Effector memory CD4-positive, alpha-beta T cell (primary cell): Measurements from ENCODE around the gene RMDN2.
A peak's percentile ranks its signal among the peaks of the same experiment; 100 is the strongest.

Source experiments
- DNase-seq, 3 donors: peaks; one replicate each; pipeline ENCODE4 v3.0.0-alpha.2; 2020
- H3K27ac ChIP-seq: 2 replicates; pipeline ENCODE4 v1.7.0; 2013; ENCODE audit warnings: mild to moderate bottlenecking, low read length, moderate library complexity; ENCODE audit not compliant: insufficient read depth, poor library complexity, severe bottlenecking
- H3K27me3 ChIP-seq: replicated peaks from 2 replicates; pipeline ENCODE4 v1.7.0; 2013; ENCODE audit warnings: mild to moderate bottlenecking, low read length; ENCODE audit not compliant: insufficient read depth, control insufficient read depth, poor library complexity, severe bottlenecking
- H3K36me3 ChIP-seq: 2 replicates; pipeline ENCODE4 v1.7.0; 2013; ENCODE audit warnings: mild to moderate bottlenecking, low read length, moderate library complexity; ENCODE audit not compliant: control insufficient read depth, insufficient read depth
- H3K4me1 ChIP-seq: 2 replicates; pipeline ENCODE4 v1.7.0; 2013; ENCODE audit warnings: low read length, mild to moderate bottlenecking; ENCODE audit not compliant: control insufficient read depth, insufficient read depth, poor library complexity, severe bottlenecking
- H3K4me3 ChIP-seq: 2 replicates; pipeline ENCODE4 v1.7.0; 2013; ENCODE audit warnings: low read length, low read depth, mild to moderate bottlenecking; ENCODE audit not compliant: insufficient read depth, poor library complexity, severe bottlenecking
- H3K9me3 ChIP-seq: 2 replicates; pipeline ENCODE4 v1.7.0; 2013; ENCODE audit warnings: mild to moderate bottlenecking, low read length, moderate library complexity; ENCODE audit not compliant: control insufficient read depth

The RMDN2 gene

DNA sequence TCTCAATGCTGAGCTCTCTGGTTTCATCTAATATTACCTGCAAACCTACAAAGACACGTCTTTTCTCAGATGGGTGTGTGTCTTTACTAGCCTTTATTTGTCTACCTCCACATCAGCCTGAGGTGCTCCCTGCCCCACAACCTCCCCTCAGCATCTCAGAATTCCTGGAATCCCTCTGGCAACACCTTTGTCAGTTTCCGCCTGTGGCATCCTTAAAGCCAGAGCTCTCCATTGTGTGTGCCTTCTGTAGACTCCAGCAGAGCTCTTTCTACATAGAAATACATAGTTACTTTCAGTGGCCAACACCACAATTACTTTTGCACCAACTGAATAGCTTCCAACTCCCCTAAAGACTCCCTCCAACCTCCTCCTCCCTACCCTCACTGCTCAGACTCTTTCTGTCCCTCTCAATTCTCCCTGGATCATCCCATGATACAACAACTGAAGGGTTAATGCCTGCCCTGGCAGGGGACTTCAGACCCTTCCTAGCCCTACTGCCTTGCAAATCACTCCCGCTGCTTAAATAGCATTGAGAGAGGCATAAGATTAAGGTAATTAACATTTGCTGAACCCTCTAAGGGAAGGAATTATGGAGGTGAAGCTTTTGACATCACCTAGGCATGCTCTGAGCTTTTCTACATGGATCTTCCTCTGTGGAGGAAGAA, 39.6 kb upstream of the RMDN2 start:
- Histone ChIP-seq H3K27ac (no peak overlapping the region), H3K4me1 (no peaks in the 10 kb centered on the region), H3K4me3 (no peak overlapping the region)

DNA sequence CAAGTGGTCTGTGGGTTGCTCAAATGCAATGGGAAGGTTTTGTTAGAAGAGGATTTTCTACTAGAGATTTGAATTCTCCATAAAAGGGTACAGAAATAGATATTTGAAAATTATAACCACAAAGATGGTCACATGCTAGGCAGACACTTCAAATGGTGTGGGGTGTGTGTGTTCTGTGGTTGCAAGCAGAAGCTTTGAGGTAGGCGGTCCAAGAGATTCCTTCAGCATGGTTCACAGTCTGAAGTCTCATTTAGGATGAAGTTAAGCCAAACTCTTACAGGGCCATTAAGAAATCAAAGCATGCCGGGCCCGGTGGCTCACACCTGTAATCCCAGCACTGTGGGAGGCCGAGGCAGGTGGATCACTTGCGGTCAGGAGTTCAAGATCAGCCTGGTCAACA, 38.3 kb upstream of the RMDN2 start:
- H3K4me1 ChIP-seq, result peaks cover 9% of the 10 kb centered on the region
- no peaks in the 10 kb centered on the region for H3K27me3 ChIP-seq
- no peaks in the 10 kb centered on the region for H3K36me3 ChIP-seq
- H3K9me3 ChIP-seq, result no peaks in the 10 kb centered on the region
- H3K27ac ChIP-seq, result no peak overlapping the region
- DNase-seq, result no peak
- no peak overlapping the region for H3K4me3 ChIP-seq

More for the DNA sequence above, 39.6 kb upstream of the RMDN2 start:
- Histone ChIP-seq H3K9me3 (no peaks in the 10 kb centered on the region), H3K36me3 (no peaks in the 10 kb centered on the region), H3K27me3 (no peaks in the 10 kb centered on the region)
- DNase-seq, result no peak

GRCh38 chr2:37887286-37887685, 37.8 kb upstream of the RMDN2 start:
- peaks cover 15% of the 10 kb centered on the region for H3K4me1 ChIP-seq
- no peaks in the 10 kb centered on the region for H3K36me3 ChIP-seq
- no peak for DNase-seq
- no peaks in the 10 kb centered on the region for H3K9me3 ChIP-seq
- H3K4me3 ChIP-seq, result no peak overlapping the region
- H3K27me3 ChIP-seq, result no peaks in the 10 kb centered on the region
- no peak overlapping the region for H3K27ac ChIP-seq

GRCh38 chr2:37890893-37891495, 34.1 kb upstream of the RMDN2 start:
- Histone ChIP-seq H3K4me3 (no peak overlapping the region), H3K27ac (no peak overlapping the region), H3K36me3 (no peaks in the 10 kb centered on the region), H3K4me1 (peaks cover 20% of the 10 kb centered on the region), H3K27me3 (no peaks in the 10 kb centered on the region), H3K9me3 (no peaks in the 10 kb centered on the region)
- DNase-seq, result peak; percentile 17 to 40 (median 20)

DNA sequence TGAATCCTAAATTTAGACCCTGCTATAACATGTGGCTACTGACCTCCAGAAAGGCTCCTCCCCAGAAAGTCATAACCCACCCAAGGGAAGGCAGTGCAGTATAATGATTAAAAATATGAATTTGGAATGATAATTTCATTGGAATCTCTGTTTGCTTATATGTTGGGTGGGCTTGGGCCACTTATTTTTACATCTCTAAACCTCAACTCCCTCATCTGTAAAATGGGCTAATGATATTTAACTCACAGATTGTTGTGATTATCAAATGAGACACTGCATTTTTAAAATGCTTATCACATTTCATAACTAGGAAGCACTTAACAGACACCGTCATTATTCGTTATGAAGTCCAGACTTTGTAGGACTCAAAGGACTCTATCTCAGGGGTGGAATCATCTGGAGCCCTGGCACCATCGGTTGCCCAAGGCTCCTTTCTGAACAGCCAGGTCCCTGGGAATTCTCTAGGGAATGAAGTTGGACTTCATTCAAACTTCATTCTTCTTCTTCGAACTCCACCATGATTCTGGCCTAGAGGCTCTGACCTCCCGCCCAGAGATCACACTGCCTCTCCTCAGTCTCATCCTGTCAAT, 33.1 kb upstream of the RMDN2 start:
- no peak overlapping the region for H3K27ac ChIP-seq
- H3K4me3 ChIP-seq, result no peak overlapping the region
- no peak for DNase-seq
- no peaks in the 10 kb centered on the region for H3K9me3 ChIP-seq
- H3K36me3 ChIP-seq, result no peaks in the 10 kb centered on the region
- H3K4me1 ChIP-seq, result peaks cover 20% of the 10 kb centered on the region
- no peaks in the 10 kb centered on the region for H3K27me3 ChIP-seq

GRCh38 chr2:37892436-37893114, 32.5 kb upstream of the RMDN2 start:
- Histone ChIP-seq H3K4me1 (peaks cover 20% of the 10 kb centered on the region), H3K27ac (no peak overlapping the region), H3K4me3 (no peak overlapping the region), H3K27me3 (no peaks in the 10 kb centered on the region), H3K36me3 (no peaks in the 10 kb centered on the region), H3K9me3 (no peaks in the 10 kb centered on the region)
- DNase-seq, result no peak

GRCh38 chr2:37893327-37893726, 31.8 kb upstream of the RMDN2 start:
- no peaks in the 10 kb centered on the region for H3K27me3 ChIP-seq
- no peaks in the 10 kb centered on the region for H3K9me3 ChIP-seq
- no peak overlapping the region for H3K4me3 ChIP-seq
- no peaks in the 10 kb centered on the region for H3K36me3 ChIP-seq
- no peak overlapping the region for H3K27ac ChIP-seq
- DNase-seq, result no peak
- H3K4me1 ChIP-seq, result peaks cover 20% of the 10 kb centered on the region

DNA sequence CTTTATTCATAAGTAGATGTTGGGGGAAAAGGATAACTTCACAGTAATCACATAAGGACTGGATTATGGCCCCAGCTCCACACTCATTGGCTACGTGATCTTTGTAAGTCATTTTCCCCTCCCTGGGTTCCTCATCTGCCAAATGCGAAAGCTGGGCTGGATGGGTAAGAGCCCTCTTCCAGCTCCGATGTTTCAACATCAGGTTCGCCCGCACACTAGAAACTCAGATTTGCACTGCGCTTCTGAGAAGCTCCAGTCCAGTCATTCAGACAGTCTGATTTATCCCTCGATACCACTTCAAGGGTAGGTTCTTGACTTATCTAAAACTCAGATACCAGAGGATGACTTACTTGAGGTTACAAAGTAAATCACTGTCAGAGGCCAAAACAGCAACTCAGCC, 31.0 kb upstream of the RMDN2 start:
- peaks cover 20% of the 10 kb centered on the region for H3K4me1 ChIP-seq
- no peaks in the 10 kb centered on the region for H3K27me3 ChIP-seq
- no peaks in the 10 kb centered on the region for H3K36me3 ChIP-seq
- no peak overlapping the region for H3K27ac ChIP-seq
- no peak for DNase-seq
- H3K9me3 ChIP-seq, result no peaks in the 10 kb centered on the region
- H3K4me3 ChIP-seq, result no peak overlapping the region

DNA sequence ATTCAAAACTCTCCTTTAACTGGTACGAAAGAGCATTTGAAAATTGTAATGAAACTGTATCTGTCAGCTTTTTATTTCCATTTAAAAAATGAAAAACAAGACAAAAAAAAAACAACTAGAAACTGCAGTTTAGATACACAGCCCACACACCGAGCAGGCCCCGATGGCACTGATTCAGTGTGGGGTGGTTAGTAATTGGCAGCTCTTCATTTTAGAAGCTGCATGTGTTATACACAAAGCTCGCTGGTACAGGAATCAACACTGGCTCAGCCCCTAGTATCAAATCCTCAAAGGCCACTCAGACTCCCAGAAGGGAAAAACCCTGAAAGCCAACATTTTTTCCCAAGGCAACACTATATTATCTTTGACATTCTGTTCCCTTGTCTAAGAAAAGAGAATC, 30.5 kb upstream of the RMDN2 start:
- Histone ChIP-seq H3K27me3 (no peaks in the 10 kb centered on the region), H3K4me1 (peaks cover 20% of the 10 kb centered on the region), H3K36me3 (no peaks in the 10 kb centered on the region), H3K27ac (no peak overlapping the region), H3K4me3 (no peak overlapping the region), H3K9me3 (no peaks in the 10 kb centered on the region)
- DNase-seq, result no peak

- no peak for DNase-seq
- no peaks in the 10 kb centered on the region for H3K36me3 ChIP-seq
- no peak overlapping the region for H3K27ac ChIP-seq
- peaks cover 20% of the 10 kb centered on the region for H3K4me1 ChIP-seq
- H3K27me3 ChIP-seq, result no peaks in the 10 kb centered on the region
- H3K9me3 ChIP-seq, result no peaks in the 10 kb centered on the region
- H3K4me3 ChIP-seq, result no peak overlapping the region
These were observed 29.9 kb upstream of the RMDN2 start for GRCh38 chr2:37895140-37895539.
